RPMI8226 (cell line): ENCODE measurements around the gene BOLA3.
A peak's percentile ranks its signal among the peaks of the same experiment; 100 is the strongest.
"Not testable (repeated sequence)": the region's sequence is repeated elsewhere in the genome, so short reads cannot be mapped to it uniquely, and the experiment has no call there.

ENCODE experiments used
- DNase-seq: peaks from one replicate; pipeline ENCODE4 v3.0.0-alpha.2; 2015

Gene BOLA3

GRCh38 chr2:74147727-74148456, at the start of gene BOLA3:
Gene BOLA3, minus strand, starts transcription at chr2:74147912. Its CDS starts 38 bp downstream, at chr2:74147874.
- DNase-seq: peak; percentile 92

- no peak for DNase-seq
These were observed 49.3 kb upstream of the BOLA3 start for GRCh38 chr2:74197049-74197448.

- no peak for DNase-seq
These were observed 47.1 kb upstream of the BOLA3 start for GRCh38 chr2:74194799-74195198.

GRCh38 chr2:74191596-74192380, 44.1 kb upstream of the BOLA3 start:
- no peak for DNase-seq

GRCh38 chr2:74188696-74189095, 41.0 kb upstream of the BOLA3 start:
- no peak for DNase-seq

GRCh38 chr2:74188018-74188601, 40.4 kb upstream of the BOLA3 start:
- DNase-seq: no peak

- DNase-seq: not testable (repeated sequence)
These were observed 39.0 kb upstream of the BOLA3 start for GRCh38 chr2:74186706-74187105.

- DNase-seq: no peak
These were observed 38.3 kb upstream of the BOLA3 start for GRCh38 chr2:74186038-74186437.

GRCh38 chr2:74183878-74184277, 36.2 kb upstream of the BOLA3 start:
- no peak for DNase-seq

- DNase-seq: peak; percentile 97
These were observed 34.0 kb upstream of the BOLA3 start for GRCh38 chr2:74181739-74182138.

- DNase-seq: no peak
These were observed 31.6 kb upstream of the BOLA3 start for GRCh38 chr2:74179063-74179865.

GRCh38 chr2:74178211-74179062, 30.7 kb upstream of the BOLA3 start, which contains the start of gene MOB1A:
Gene MOB1A, minus strand, starts transcription at chr2:74178879. Its CDS starts 205 bp downstream, at chr2:74178674.
- DNase-seq: peak; percentile 99

GRCh38 chr2:74177696-74178095, 30.0 kb upstream of the BOLA3 start:
- DNase-seq: no peak

GRCh38 chr2:74174909-74175308, 27.2 kb upstream of the BOLA3 start:
- peak; percentile 20 for DNase-seq

- DNase-seq: no peak
These were observed 21.0 kb upstream of the BOLA3 start for GRCh38 chr2:74168739-74169138.

GRCh38 chr2:74164761-74165160, 17.0 kb upstream of the BOLA3 start:
- DNase-seq: no peak

GRCh38 chr2:74162951-74163350, 15.2 kb upstream of the BOLA3 start:
- no peak for DNase-seq

- DNase-seq: no peak
These were observed 8.1 kb upstream of the BOLA3 start for GRCh38 chr2:74155830-74156229.

- no peak for DNase-seq
These were observed 5.2 kb upstream of the BOLA3 start for GRCh38 chr2:74152954-74153353.

- no peak for DNase-seq
These were observed 2.0 kb upstream of the BOLA3 start for GRCh38 chr2:74149570-74150319.

GRCh38 chr2:74149247-74149525, 1.5 kb upstream of the BOLA3 start:
- no peak for DNase-seq
